Keratinocyte (primary cell): Measurements from ENCODE around the gene PRKCE. TPM values are rescaled to one million over a fixed set of nuclear protein-coding genes. Genes with fewer than 3 reads are reported as not detected.

Experiments used
- DNase-seq: peaks from one replicate; pipeline ENCODE4 v3.0.0-alpha.2; 2011; ENCODE audit warnings: low read depth, missing footprints, low spot score
- FAIRE-seq: peaks from 2 replicates; lab custom pipeline; 2011; peaks lifted over from hg19 to GRCh38; lab: Jason Lieb, UNC
- H2AFZ ChIP-seq: 2 replicates; pipeline ENCODE4 v1.6.0; 2012; ENCODE audit warnings: low read length, control low read depth, inconsistent platforms; ENCODE audit not compliant: control insufficient read depth
- H3K27ac ChIP-seq: 2 replicates; pipeline ENCODE4 v1.5.1; 2011; ENCODE audit warnings: low read length; ENCODE audit not compliant: control insufficient read depth, insufficient read depth
- H3K27me3 ChIP-seq: 3 replicates; pipeline ENCODE4 v1.6.0; 2011; ENCODE audit warnings: low read length; ENCODE audit not compliant: control insufficient read depth, insufficient read depth; ENCODE audit errors: extremely low read depth
- H3K36me3 ChIP-seq, 2 experiments: 2 replicates in 1 of 2; 3 replicates in 1 of 2; pipeline ENCODE4 v1.5.1; 2011; ENCODE audit warnings: low read length in 2 of 2, mild to moderate bottlenecking in 1 of 2; ENCODE audit not compliant: control insufficient read depth in 2 of 2, insufficient read depth in 2 of 2; ENCODE audit errors: extremely low read depth in 1 of 2
- H3K4me1 ChIP-seq: 3 replicates; pipeline ENCODE4 v1.5.1; 2011; ENCODE audit warnings: low read length; ENCODE audit not compliant: control insufficient read depth, insufficient read depth; ENCODE audit errors: extremely low read depth
- H3K4me2 ChIP-seq: 3 replicates; pipeline ENCODE4 v1.6.0; 2011; ENCODE audit warnings: low read depth, low read length; ENCODE audit not compliant: control insufficient read depth, insufficient read depth; ENCODE audit errors: extremely low read depth
- H3K4me3 ChIP-seq, 3 experiments: fragments of 200-600 bp in 1 of 3; sonication (generic) in 1 of 3; 2 replicates in 2 of 3; 3 replicates in 1 of 3; pipeline ENCODE4 v1.5.1; 2011 to 2016; ENCODE audit warnings: low read length in 3 of 3, mild to moderate bottlenecking in 3 of 3, control low read depth in 2 of 3, inconsistent platforms in 1 of 3, low read depth in 1 of 3, mixed read lengths in 1 of 3, mixed run types in 1 of 3, moderate library complexity in 1 of 3; ENCODE audit not compliant: control insufficient read depth in 2 of 3, insufficient read depth in 2 of 3; ENCODE audit errors: extremely low read depth in 1 of 3
- H3K79me2 ChIP-seq: 2 replicates; pipeline ENCODE4 v1.6.0; 2012; ENCODE audit warnings: low read length; ENCODE audit not compliant: control insufficient read depth, insufficient read depth
- H3K9ac ChIP-seq: 3 replicates; pipeline ENCODE4 v1.6.0; 2011; ENCODE audit warnings: low read length; ENCODE audit not compliant: control insufficient read depth, insufficient read depth; ENCODE audit errors: extremely low read depth
- H3K9me1 ChIP-seq: 3 replicates; pipeline ENCODE4 v1.6.0; 2011; ENCODE audit warnings: low read length; ENCODE audit not compliant: control insufficient read depth, insufficient read depth; ENCODE audit errors: extremely low read depth
- H3K9me3 ChIP-seq: 2 replicates; pipeline ENCODE4 v1.5.1; 2012; ENCODE audit warnings: low read depth, low read length; ENCODE audit not compliant: control insufficient read depth
- H4K20me1 ChIP-seq: 3 replicates; pipeline ENCODE4 v1.6.0; 2011; ENCODE audit warnings: low read length; ENCODE audit not compliant: control insufficient read depth, insufficient read depth; ENCODE audit errors: extremely low read depth
- EZH2 ChIP-seq: IDR thresholded peaks from one replicate; pipeline ENCODE4 v1.6.1; 2012; ENCODE audit warnings: inconsistent platforms, mild to moderate bottlenecking, low read length, moderate library complexity
- dilution Hi-C: fragments of 300-500 bp; cut with MboI; formaldehyde crosslinking; loops from one replicate; pipeline ENCODE4 v1.7.0; 2020; ENCODE audit warnings: low sequenced_read_pairs; ENCODE audit not compliant: extremely low pct_ligation_motif_present
- polyA plus RNA-seq, 5 experiments: library from polyadenylated mRNA; depleted of rRNA in 3 of 5; stranded (reverse) in 3 of 5; stranded (forward) in 1 of 5; unstranded in 1 of 5; fragments of >200 nt; gene quantifications; 1 replicate in 1 of 5; 2 replicates in 3 of 5; 3 replicates in 1 of 5; pipeline versions ENCODE4 v1.2.1 to v1.2.3, GENCODE V29; 2011 to 2012; ENCODE audit warnings: missing spikeins in 2 of 5, low read depth in 1 of 5, low replicate concordance in 1 of 5
- TF ChIP-seq, protein P1 (sequence below), 3 experiments: IDR thresholded peaks in 1 of 3; conservative IDR thresholded peaks in 1 of 3; optimal IDR thresholded peaks in 1 of 3; 2 replicates in 2 of 3; 3 replicates in 1 of 3; pipeline versions ENCODE3 to v1.5.1; 2011; ENCODE audit warnings: low read length in 3 of 3, mild to moderate bottlenecking in 3 of 3, moderate library complexity in 2 of 3, control low read depth in 1 of 3, inconsistent platforms in 1 of 3; ENCODE audit not compliant: insufficient read depth in 2 of 3; ENCODE audit errors: extremely low read depth in 1 of 3

PRKCE gene
- polyA plus RNA-seq, 1 donor (not counting 4 experiments of a cell fraction or from before 2014, with no cell fraction given): 2.0 TPM

DNA sequence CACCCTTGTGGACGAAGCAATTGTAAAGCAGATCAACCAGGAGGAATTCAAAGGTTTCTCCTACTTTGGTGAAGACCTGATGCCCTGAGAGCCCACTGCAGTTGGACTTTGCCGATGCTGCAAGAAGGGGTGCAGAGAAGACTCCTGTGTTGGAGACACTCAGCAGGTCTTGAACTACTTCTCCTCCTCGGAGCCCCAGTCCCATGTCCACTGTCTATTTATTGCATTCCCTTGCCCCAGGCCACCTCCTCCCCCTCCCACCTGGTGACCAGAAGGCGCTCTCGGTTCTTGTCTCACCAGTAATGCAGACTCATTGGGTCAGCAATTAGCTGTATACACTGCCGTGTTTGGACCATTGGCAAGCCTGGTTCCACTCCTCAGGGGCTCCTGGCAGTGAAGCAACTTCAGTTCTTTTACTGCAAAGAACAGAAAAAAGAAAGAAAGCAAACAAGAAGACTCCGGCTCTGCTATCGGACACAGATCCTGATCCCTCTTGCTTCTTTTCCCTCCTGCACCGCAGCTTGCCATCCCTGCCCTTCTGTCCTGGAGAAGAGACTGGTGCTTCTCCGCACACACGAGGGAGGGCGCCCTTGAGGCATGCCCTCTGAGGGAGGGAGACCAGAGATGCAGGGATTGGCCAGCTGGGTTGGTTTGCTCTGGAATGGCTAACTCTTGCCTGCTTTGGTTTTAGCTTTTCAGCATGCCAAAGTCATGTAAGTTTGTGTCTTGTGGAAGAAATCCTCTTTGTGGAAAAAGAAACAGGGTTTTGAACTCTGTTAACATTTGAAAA is 533.5 kb downstream of the PRKCE start:
- DNase-seq (no peak), FAIRE-seq (no peak)
- no peak overlapping the region for H3K4me3 ChIP-seq
- H3K27me3 ChIP-seq: no peaks in the 10 kb centered on the region
- TF ChIP-seq, protein P1, sequence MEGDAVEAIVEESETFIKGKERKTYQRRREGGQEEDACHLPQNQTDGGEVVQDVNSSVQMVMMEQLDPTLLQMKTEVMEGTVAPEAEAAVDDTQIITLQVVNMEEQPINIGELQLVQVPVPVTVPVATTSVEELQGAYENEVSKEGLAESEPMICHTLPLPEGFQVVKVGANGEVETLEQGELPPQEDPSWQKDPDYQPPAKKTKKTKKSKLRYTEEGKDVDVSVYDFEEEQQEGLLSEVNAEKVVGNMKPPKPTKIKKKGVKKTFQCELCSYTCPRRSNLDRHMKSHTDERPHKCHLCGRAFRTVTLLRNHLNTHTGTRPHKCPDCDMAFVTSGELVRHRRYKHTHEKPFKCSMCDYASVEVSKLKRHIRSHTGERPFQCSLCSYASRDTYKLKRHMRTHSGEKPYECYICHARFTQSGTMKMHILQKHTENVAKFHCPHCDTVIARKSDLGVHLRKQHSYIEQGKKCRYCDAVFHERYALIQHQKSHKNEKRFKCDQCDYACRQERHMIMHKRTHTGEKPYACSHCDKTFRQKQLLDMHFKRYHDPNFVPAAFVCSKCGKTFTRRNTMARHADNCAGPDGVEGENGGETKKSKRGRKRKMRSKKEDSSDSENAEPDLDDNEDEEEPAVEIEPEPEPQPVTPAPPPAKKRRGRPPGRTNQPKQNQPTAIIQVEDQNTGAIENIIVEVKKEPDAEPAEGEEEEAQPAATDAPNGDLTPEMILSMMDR (optimal IDR thresholded peaks at IDR 0.05 in 1 of 3, IDR thresholded peaks at IDR 0.05 in 1 of 3, conservative IDR thresholded peaks at IDR 0.05 in 1 of 3; ENCODE audit: extremely low read depth in 1 of 3, insufficient read depth in 2 of 3, low read length in 3 of 3): peak; percentile 27 to 64 (median 31)
- TF ChIP-seq EZH2: no peak
- dilution Hi-C loops: no loop called here
- no peaks in the 10 kb centered on the region for H3K9me3 ChIP-seq
- H2AFZ ChIP-seq: no peak overlapping the region
- H3K79me2 ChIP-seq: no peaks in the 10 kb centered on the region
- H3K4me1 ChIP-seq: peaks cover 3% of the 10 kb centered on the region
- no peaks in the 10 kb centered on the region for H3K9me1 ChIP-seq
- no peaks in the 10 kb centered on the region for H3K36me3 ChIP-seq
- no peak overlapping the region for H3K4me2 ChIP-seq
- no peaks in the 10 kb centered on the region for H4K20me1 ChIP-seq
- no peak overlapping the region for H3K9ac ChIP-seq
- H3K27ac ChIP-seq: no peak overlapping the region

DNA sequence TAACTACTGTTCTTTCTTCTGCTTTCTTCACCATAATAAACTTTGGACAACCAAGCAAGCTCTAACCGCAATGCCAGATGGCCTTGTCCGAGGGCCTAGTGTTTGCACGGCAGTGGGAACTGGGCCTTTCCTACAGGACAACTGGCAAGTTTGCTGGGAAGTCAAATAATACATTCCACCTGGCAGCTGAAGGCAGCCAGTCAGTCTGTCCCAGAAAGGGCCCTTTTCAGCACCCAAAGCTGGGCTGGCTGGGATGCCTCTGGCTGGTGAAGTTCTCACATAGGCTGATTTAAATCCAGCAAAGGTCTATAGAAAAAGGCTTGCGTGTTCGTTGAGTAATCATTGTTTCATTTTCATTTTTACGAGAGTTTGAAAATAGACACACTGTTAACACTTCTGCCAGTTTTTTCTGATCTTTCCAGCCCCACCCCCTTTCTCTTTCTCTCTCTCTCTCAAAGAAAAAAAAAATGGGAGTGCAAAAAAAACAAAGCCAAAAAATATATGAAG is 535.7 kb downstream of the PRKCE start:
- Histone ChIP-seq H3K36me3 (no peaks in the 10 kb centered on the region), H3K27ac (peak overlapping the region; percentile 27), H3K4me3 (peak overlapping the region in 2 of 3 experiments; percentile 17 to 22), H2AFZ (peak overlapping the region; percentile 63), H3K27me3 (no peaks in the 10 kb centered on the region), H3K9me1 (no peaks in the 10 kb centered on the region), H3K4me2 (peak overlapping the region; percentile 65), H3K9ac (peak overlapping the region; percentile 54), H3K4me1 (peaks cover 5% of the 10 kb centered on the region), H3K9me3 (no peaks in the 10 kb centered on the region), H3K79me2 (no peaks in the 10 kb centered on the region), H4K20me1 (no peaks in the 10 kb centered on the region)
- dilution Hi-C loops: no loop called here
- no peak for DNase-seq
- FAIRE-seq: peak; percentile 65
- TF ChIP-seq, protein P1 (optimal IDR thresholded peaks at IDR 0.05 in 1 of 3, IDR thresholded peaks at IDR 0.05 in 1 of 3, conservative IDR thresholded peaks at IDR 0.05 in 1 of 3; ENCODE audit: extremely low read depth in 1 of 3, insufficient read depth in 2 of 3, low read length in 3 of 3): no peak
- no peak for TF ChIP-seq EZH2
